ENCODE data around the gene KCNQ1OT1.

Gene KCNQ1OT1

DNA sequence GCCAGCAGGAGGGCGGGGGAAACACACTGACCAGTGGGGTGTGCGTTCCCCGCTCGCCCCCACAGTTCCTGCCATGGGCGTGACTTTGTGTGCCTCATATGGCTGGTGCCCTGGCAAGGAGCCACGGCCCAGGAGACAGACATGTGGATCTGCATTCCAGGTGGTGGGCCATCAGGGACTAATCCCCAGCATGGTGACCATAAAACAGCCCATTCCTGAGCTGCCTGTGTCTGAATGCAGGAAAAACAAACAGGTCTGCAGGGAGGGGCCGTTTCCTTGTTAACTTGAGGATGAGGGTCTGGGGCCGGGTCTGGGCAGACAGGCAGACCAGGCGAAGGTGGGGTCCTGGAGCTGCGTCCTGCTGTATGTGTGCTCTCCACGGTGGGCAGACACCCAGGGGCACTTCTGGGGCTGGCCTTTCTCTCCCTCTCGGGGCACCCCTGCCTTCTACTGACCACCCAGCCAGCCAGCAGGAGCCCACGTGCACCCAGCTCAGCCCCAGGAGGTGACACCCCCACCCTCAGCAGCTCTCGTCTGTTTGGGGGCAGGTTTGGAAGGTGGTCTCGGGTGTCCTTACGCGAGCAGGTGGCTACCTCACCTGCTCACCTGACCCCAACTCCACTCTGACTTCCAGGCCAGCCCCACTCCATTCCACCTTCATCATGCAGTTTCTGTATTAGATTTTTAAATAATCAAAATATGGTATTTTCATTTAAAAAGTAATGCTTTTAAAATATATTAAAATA is 120.3 kb downstream of the KCNQ1OT1 start:
- no peak for DNase-seq (ENCODE audit: insufficient read length, low spot score)
- TF ChIP-seq, protein P1, sequence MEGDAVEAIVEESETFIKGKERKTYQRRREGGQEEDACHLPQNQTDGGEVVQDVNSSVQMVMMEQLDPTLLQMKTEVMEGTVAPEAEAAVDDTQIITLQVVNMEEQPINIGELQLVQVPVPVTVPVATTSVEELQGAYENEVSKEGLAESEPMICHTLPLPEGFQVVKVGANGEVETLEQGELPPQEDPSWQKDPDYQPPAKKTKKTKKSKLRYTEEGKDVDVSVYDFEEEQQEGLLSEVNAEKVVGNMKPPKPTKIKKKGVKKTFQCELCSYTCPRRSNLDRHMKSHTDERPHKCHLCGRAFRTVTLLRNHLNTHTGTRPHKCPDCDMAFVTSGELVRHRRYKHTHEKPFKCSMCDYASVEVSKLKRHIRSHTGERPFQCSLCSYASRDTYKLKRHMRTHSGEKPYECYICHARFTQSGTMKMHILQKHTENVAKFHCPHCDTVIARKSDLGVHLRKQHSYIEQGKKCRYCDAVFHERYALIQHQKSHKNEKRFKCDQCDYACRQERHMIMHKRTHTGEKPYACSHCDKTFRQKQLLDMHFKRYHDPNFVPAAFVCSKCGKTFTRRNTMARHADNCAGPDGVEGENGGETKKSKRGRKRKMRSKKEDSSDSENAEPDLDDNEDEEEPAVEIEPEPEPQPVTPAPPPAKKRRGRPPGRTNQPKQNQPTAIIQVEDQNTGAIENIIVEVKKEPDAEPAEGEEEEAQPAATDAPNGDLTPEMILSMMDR (IDR thresholded peaks at IDR 0.05; ENCODE audit: insufficient read depth, missing control alignments), result no peak

DNA sequence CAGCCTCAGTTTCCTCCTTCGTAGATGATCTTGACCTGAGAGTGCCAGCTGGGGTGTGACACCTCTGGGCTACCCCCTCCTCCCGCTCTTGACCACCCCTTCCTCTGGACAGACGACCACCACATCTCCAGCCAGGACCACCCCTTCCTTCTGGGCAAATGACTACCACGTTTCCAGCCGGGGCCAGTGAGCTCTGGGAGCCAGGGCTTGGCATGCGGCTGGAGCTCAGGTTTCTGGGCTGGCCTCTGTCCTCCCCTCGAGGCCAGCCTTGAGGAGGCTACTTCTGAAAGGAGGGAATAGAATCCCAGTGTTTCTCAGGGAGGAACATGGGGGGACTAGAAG is 120.9 kb downstream of the KCNQ1OT1 start:
- FAIRE-seq, result no peak
- DNase-seq (ENCODE audit: insufficient read length, low spot score), result no peak
- TF ChIP-seq, protein P1 (IDR thresholded peaks at IDR 0.05; ENCODE audit: insufficient read depth, missing control alignments), result no peak

More for the DNA sequence above, 120.3 kb downstream of the KCNQ1OT1 start:
- FAIRE-seq, result no peak

GRCh38 chr11:2577991-2578928 is 121.5 kb downstream of the KCNQ1OT1 start:
- TF ChIP-seq, protein P1 (IDR thresholded peaks at IDR 0.05; ENCODE audit: insufficient read depth, missing control alignments), result no peak
- no peak for DNase-seq (ENCODE audit: insufficient read length, low spot score)
- FAIRE-seq, result no peak

- FAIRE-seq, result no peak
- TF ChIP-seq, protein P1 (IDR thresholded peaks at IDR 0.05; ENCODE audit: insufficient read depth, missing control alignments), result no peak
Measured at GRCh38 chr11:2577031-2577990, 122.5 kb downstream of the KCNQ1OT1 start.

GRCh38 chr11:2576549-2576948 is 123.2 kb downstream of the KCNQ1OT1 start:
- FAIRE-seq (no peak), DNase-seq (ENCODE audit: insufficient read length, low spot score) (no peak)
- TF ChIP-seq, protein P1 (IDR thresholded peaks at IDR 0.05; ENCODE audit: insufficient read depth, missing control alignments), result no peak

More at GRCh38 chr11:2577031-2577990, 122.5 kb downstream of the KCNQ1OT1 start:
- no peak for DNase-seq (ENCODE audit: insufficient read length, low spot score)

DNA sequence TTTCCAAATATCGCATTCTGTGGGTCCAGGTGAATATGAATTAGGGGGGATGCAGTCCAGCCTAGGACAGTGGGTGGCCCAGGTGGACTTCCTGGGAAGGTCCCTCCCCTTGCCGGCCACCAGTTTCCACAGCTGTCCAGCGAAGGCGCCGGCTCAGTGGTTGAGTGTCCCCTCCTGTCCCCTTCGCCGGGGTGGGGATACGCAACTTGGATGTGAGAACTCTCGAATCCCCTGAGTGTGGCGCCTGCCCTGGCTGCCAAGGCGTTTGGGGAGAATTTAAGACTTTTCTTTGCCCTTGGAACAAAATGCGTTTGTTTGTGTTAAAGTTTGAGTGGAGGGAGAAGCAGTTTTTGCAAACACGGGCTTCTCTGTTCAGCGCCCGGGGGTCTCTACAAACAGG is 123.7 kb downstream of the KCNQ1OT1 start:
- TF ChIP-seq, protein P1 (IDR thresholded peaks at IDR 0.05; ENCODE audit: insufficient read depth, missing control alignments), result no peak
- DNase-seq (ENCODE audit: insufficient read length, low spot score), result no peak
- no peak for FAIRE-seq
